IMR-90 (cell line): ENCODE results near the gene P3R3URF. TPM values are rescaled to one million over a fixed set of nuclear protein-coding genes. Genes with fewer than 3 reads are reported as not detected.

Experiments
- ATAC-seq: fragments of 200-7000 bp; cut with Tn5 transposase; 2 replicates; pipeline ENCODE4 v1.9.1; 2020; ENCODE audit warnings: low read depth, mild to moderate bottlenecking, moderate library complexity
- BruUV-seq: library from RNA; stranded (reverse); fragments of 400-500 nt; replicated peaks from 2 replicates; lab custom pipeline; 2021; lab: Mats Ljungman, UMichigan
- CTCF ChIA-PET: fragments of 300-600 bp; formaldehyde crosslinking; extraction: SDS; loops from one replicate; lab custom pipeline; 2021; ENCODE audit warnings: antibody characterized with exemption; lab: Yijun Ruan, JAX
- POLR2A ChIA-PET: fragments of 300-600 bp; sonication (Branson Sonifier 250); formaldehyde crosslinking; loops from one replicate; lab custom pipeline; 2022; ENCODE audit warnings: antibody characterized with exemption; ENCODE audit not compliant: unreplicated experiment; lab: Charles Lee
- DNase-seq: peaks from one replicate; pipeline ENCODE4 v3.0.0; 2013
- H2AFZ ChIP-seq: replicated peaks from 2 replicates; pipeline ENCODE3; 2013; ENCODE audit warnings: low read length, mild to moderate bottlenecking; ENCODE audit not compliant: poor library complexity
- H2AK5ac ChIP-seq: 2 replicates; pipeline ENCODE4 v1.6.1; 2013; ENCODE audit warnings: low read depth, low read length, inconsistent platforms
- H2AK9ac ChIP-seq: replicated peaks from 2 replicates; pipeline ENCODE3; 2013; ENCODE audit warnings: mild to moderate bottlenecking, low read depth, low read length, moderate library complexity; ENCODE audit not compliant: poor library complexity
- H2BK120ac ChIP-seq: 2 replicates; pipeline ENCODE4 v1.6.1; 2013; ENCODE audit warnings: low read depth, low read length, inconsistent platforms
- H2BK15ac ChIP-seq: 3 replicates; pipeline ENCODE4 v1.6.1; 2013; ENCODE audit warnings: low read depth, low read length, inconsistent platforms
- H2BK20ac ChIP-seq: 2 replicates; pipeline ENCODE4 v1.6.1; 2013; ENCODE audit warnings: low read depth, mild to moderate bottlenecking, inconsistent platforms, low read length, moderate library complexity
- H2BK5ac ChIP-seq: 2 replicates; pipeline ENCODE4 v1.6.1; 2013; ENCODE audit warnings: mild to moderate bottlenecking, low read depth, low read length, inconsistent platforms; ENCODE audit not compliant: poor library complexity, severe bottlenecking
- H3K14ac ChIP-seq: replicated peaks from 2 replicates; pipeline ENCODE4 v1.6.1; 2013; ENCODE audit warnings: low read depth, low read length, inconsistent platforms
- H3K18ac ChIP-seq: 2 replicates; pipeline ENCODE4 v1.6.1; 2013; ENCODE audit warnings: low read depth, low read length, control low read depth
- H3K23ac ChIP-seq: 2 replicates; pipeline ENCODE4 v1.6.1; 2013; ENCODE audit warnings: low read depth, low read length, inconsistent platforms
- H3K27ac ChIP-seq: 2 replicates; pipeline ENCODE4 v1.5.1; 2013; ENCODE audit warnings: mild to moderate bottlenecking, control low read depth, low read length; ENCODE audit not compliant: insufficient read depth
- H3K27me3 ChIP-seq: 2 replicates; pipeline ENCODE4 v1.6.1; 2013; ENCODE audit warnings: low read length; ENCODE audit not compliant: control insufficient read depth, insufficient read depth
- H3K36me3 ChIP-seq: 2 replicates; pipeline ENCODE4 v1.6.1; 2013; ENCODE audit warnings: low read length, mixed read lengths; ENCODE audit not compliant: control insufficient read depth, insufficient read depth
- H3K4ac ChIP-seq: 2 replicates; pipeline ENCODE4 v1.6.1; 2013; ENCODE audit warnings: low read depth, low read length, inconsistent platforms
- H3K4me1 ChIP-seq: 2 replicates; pipeline ENCODE4 v1.6.1; 2013; ENCODE audit warnings: low read length, mixed read lengths; ENCODE audit not compliant: control insufficient read depth, insufficient read depth
- H3K4me2 ChIP-seq: 2 replicates; pipeline ENCODE4 v1.6.1; 2013; ENCODE audit warnings: low read depth, mild to moderate bottlenecking, control low read depth, low read length, moderate library complexity
- H3K4me3 ChIP-seq: 2 replicates; pipeline ENCODE4 v1.5.1; 2013; ENCODE audit warnings: low read depth, mild to moderate bottlenecking, control low read depth, low read length, moderate library complexity; ENCODE audit not compliant: insufficient read depth
- H3K56ac ChIP-seq: 2 replicates; pipeline ENCODE4 v1.6.1; 2013; ENCODE audit warnings: low read length, inconsistent platforms; ENCODE audit not compliant: insufficient read depth; ENCODE audit errors: extremely low read depth
- H3K79me1 ChIP-seq, 2 experiments: 2 replicates each; pipeline ENCODE4 v1.6.1; 2013; ENCODE audit warnings: low read length in 2 of 2, inconsistent platforms in 1 of 2, low read depth in 1 of 2
- H3K9ac ChIP-seq: 2 replicates; pipeline ENCODE4 v1.6.1; 2013; ENCODE audit warnings: low read depth, low read length, control low read depth
- H3K9me1 ChIP-seq: 2 replicates; pipeline ENCODE4 v1.6.1; 2013; ENCODE audit warnings: low read length, inconsistent platforms; ENCODE audit not compliant: insufficient read depth
- H3K9me3 ChIP-seq: 2 replicates; pipeline ENCODE4 v1.6.1; 2013; ENCODE audit warnings: low read length; ENCODE audit not compliant: control insufficient read depth, insufficient read depth
- H4K20me1 ChIP-seq: 2 replicates; pipeline ENCODE4 v1.6.1; 2013; ENCODE audit warnings: low read length, inconsistent platforms; ENCODE audit not compliant: insufficient read depth
- H4K5ac ChIP-seq: 2 replicates; pipeline ENCODE4 v1.6.1; 2013; ENCODE audit warnings: mild to moderate bottlenecking, low read depth, low read length, control low read depth
- H4K8ac ChIP-seq, 2 experiments: 2 replicates each; pipeline ENCODE4 v1.6.1; 2013; ENCODE audit warnings: low read depth in 2 of 2, low read length in 2 of 2, control low read depth in 1 of 2, inconsistent platforms in 1 of 2
- H4K91ac ChIP-seq: 2 replicates; pipeline ENCODE4 v1.6.1; 2013; ENCODE audit warnings: low read depth, low read length, inconsistent platforms; ENCODE audit not compliant: insufficient read depth
- CHD1 ChIP-seq: IDR thresholded peaks from 2 replicates; pipeline ENCODE4 v1.6.1; 2012; ENCODE audit warnings: low read depth, low read length, improper control_type of control experiment
- WGBS, 2 experiments: methylation state at CpG; one replicate each; pipeline versions ENCODE4 v1.1.5 to v1.1.7; 2013; ENCODE audit warnings: missing lambda C conversion rate in 2 of 2; ENCODE audit not compliant: insufficient read length in 1 of 2; ENCODE audit errors: extremely low coverage in 2 of 2; 5-methylcytosine and 5-hydroxymethylcytosine counted together
- dilution Hi-C: fragments of 300-500 bp; cut with HindIII; formaldehyde crosslinking; loops from one replicate; pipeline ENCODE4 v1.14.3; 2018; ENCODE audit warnings: low sequenced_read_pairs; ENCODE audit not compliant: unreplicated experiment
- in situ Hi-C: fragments of 300-500 bp; cut with MboI; formaldehyde crosslinking; loops from 3 replicates; pipeline ENCODE4 v1.14.3; 2019; ENCODE audit warnings: low sequenced_read_pairs, inconsistent platforms, mixed read lengths
- intact Hi-C: fragments of 100-400 bp; cut with micrococcal nuclease; formaldehyde crosslinking; loops from 2 replicates; pipeline ENCODE4 v1.10.0; 2022
- polyA plus RNA-seq, 3 experiments: library from polyadenylated mRNA; depleted of rRNA; stranded (reverse); fragments of >200 nt; gene quantifications; 2 replicates each; pipeline ENCODE4 v1.2.3, GENCODE V29; 2012; ENCODE audit warnings: low replicate concordance in 1 of 3
- total RNA-seq: library from RNA; depleted of rRNA; stranded (reverse); fragments of >200 nt; gene quantifications from 2 replicates; pipeline ENCODE4 v1.2.3, GENCODE V29; 2012

The P3R3URF gene
- total and polyA plus RNA-seq, 2 of the 4 experiments (the other 2 are of a cell fraction), result not detected

DNA sequence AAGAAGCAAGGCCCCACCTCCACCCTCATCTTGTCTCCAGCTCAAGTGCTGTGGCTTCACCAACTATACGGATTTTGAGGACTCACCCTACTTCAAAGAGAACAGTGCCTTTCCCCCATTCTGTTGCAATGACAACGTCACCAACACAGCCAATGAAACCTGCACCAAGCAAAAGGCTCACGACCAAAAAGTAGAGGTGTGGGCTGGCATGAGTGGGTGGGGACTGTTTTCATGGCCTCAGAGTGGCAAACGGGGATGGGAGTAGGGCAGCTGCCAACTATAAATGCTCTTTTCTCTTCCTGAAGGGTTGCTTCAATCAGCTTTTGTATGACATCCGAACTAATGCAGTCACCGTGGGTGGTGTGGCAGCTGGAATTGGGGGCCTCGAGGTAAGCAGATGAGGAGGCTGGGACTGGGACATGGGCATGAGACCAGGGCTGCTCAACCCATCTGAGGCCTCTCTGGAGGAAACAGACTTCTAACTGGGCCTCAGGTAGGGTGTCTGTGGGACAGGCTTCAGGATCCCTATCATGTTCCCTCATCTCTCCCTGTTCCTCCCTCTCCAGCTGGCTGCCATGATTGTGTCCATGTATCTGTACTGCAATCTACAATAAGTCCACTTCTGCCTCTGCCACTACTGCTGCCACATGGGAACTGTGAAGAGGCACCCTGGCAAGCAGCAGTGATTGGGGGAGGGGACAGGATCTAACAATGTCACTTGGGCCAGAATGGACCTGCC, 8.8 kb upstream of the P3R3URF start:
- Histone ChIP-seq H2AK9ac (peak overlapping the region; percentile 66), H2AK5ac (0 out of 2 replicates have a peak overlapping the region, but pooled peaks have one; percentile 91), H3K27ac (no peak overlapping the region), H4K5ac (no peak overlapping the region), H4K20me1 (no peaks in the 10 kb centered on the region), H2BK120ac (no peak overlapping the region), H2BK15ac (no peak overlapping the region), H3K36me3 (peaks cover 18% of the 10 kb centered on the region), H2BK20ac (0 out of 2 replicates have a peak overlapping the region, but pooled peaks have one; percentile 27), H3K9ac (no peak overlapping the region), H3K27me3 (no peaks in the 10 kb centered on the region), H3K9me1 (peaks cover 16% of the 10 kb centered on the region), H3K4me2 (no peak overlapping the region), H3K9me3 (no peaks in the 10 kb centered on the region), H3K18ac (no peak overlapping the region), H3K4me3 (no peak overlapping the region), H3K56ac (no peak overlapping the region), H4K8ac (no peak overlapping the region), H3K4ac (peak overlapping the region; percentile 90), H2AFZ (peak overlapping the region; percentile 14), H3K4me1 (peaks cover 16% of the 10 kb centered on the region), H3K14ac (0 out of 2 replicates have a peak overlapping the region, but pooled peaks have one; percentile 28), H4K91ac (no peak overlapping the region), H3K23ac (no peak overlapping the region), H2BK5ac (no peak overlapping the region), H3K79me1 (no peaks in the 10 kb centered on the region)
- DNase-seq, result no peak
- in situ Hi-C loops (no loop called here), dilution Hi-C loops (loop anchor here (25.0 kb wide), 1 partner anchor 148 kb away; no protein-coding TSS in a partner anchor), intact Hi-C loops (no loop called here)
- TF ChIP-seq CHD1, result no peak
- POLR2A ChIA-PET, result no interaction called here
- no peak for ATAC-seq
- 80% methylated on average over 3 of the region's 7 CpGs; no CpG with 5 or more reads in 1 of the 2 experiments for WGBS, 2 experiments
- BruUV-seq, result no TSS peak
- CTCF ChIA-PET, result no interaction called here
